Measurements from ENCODE around the gene PRC1. TPM values are rescaled to one million over a fixed set of nuclear protein-coding genes. Genes with fewer than 3 reads are reported as not detected.

Gene PRC1, protein sequence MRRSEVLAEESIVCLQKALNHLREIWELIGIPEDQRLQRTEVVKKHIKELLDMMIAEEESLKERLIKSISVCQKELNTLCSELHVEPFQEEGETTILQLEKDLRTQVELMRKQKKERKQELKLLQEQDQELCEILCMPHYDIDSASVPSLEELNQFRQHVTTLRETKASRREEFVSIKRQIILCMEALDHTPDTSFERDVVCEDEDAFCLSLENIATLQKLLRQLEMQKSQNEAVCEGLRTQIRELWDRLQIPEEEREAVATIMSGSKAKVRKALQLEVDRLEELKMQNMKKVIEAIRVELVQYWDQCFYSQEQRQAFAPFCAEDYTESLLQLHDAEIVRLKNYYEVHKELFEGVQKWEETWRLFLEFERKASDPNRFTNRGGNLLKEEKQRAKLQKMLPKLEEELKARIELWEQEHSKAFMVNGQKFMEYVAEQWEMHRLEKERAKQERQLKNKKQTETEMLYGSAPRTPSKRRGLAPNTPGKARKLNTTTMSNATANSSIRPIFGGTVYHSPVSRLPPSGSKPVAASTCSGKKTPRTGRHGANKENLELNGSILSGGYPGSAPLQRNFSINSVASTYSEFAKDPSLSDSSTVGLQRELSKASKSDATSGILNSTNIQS
- total RNA-seq (1 to 10 TPM; 3.9 to 5.8 (median 4.8) TPM), polyA plus RNA-seq (10 to 100 TPM in 1 of 2 donors, 1 to 10 TPM in 1; 5.1 to 12.7 TPM)

- peak within 1 kb of the TSS; percentile 78 to 99 (median 90) for H3K4me3 ChIP-seq
- FAIRE-seq (peak; percentile 82), ATAC-seq (peak; percentile 98 to 100 (median 98)), DNase-seq (peak; percentile 98 to 99 (median 98))
- no peaks in the 10 kb centered on the region for H3K9me3 ChIP-seq
- intact Hi-C loops (cut with DNase I) = no loop called here
- H3K27me3 ChIP-seq = no peaks in the 10 kb centered on the region
- TF ChIP-seq, protein P1, sequence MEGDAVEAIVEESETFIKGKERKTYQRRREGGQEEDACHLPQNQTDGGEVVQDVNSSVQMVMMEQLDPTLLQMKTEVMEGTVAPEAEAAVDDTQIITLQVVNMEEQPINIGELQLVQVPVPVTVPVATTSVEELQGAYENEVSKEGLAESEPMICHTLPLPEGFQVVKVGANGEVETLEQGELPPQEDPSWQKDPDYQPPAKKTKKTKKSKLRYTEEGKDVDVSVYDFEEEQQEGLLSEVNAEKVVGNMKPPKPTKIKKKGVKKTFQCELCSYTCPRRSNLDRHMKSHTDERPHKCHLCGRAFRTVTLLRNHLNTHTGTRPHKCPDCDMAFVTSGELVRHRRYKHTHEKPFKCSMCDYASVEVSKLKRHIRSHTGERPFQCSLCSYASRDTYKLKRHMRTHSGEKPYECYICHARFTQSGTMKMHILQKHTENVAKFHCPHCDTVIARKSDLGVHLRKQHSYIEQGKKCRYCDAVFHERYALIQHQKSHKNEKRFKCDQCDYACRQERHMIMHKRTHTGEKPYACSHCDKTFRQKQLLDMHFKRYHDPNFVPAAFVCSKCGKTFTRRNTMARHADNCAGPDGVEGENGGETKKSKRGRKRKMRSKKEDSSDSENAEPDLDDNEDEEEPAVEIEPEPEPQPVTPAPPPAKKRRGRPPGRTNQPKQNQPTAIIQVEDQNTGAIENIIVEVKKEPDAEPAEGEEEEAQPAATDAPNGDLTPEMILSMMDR (IDR thresholded peaks at IDR 0.05) = no peak
- H3K36me3 ChIP-seq = peaks cover 0 to 13% (median under 1%) of the 10 kb centered on the region in 3 donors
- WGBS, 2 donors = 1% methylated on average over 71 to 75 of the region's 75 CpGs
- H3K4me1 ChIP-seq = peaks cover 3 to 4% (median 4%) of the 10 kb centered on the region in 3 donors
- H3K27ac ChIP-seq = peak within 1 kb of the TSS; percentile 67 to 83 (median 71)
These were observed at the start of gene PRC1 for GRCh38 chr15:90994417-90995311. Gene PRC1, minus strand, starts transcription at chr15:90994535. Its CDS starts 118 bp downstream, at chr15:90994417.

DNA sequence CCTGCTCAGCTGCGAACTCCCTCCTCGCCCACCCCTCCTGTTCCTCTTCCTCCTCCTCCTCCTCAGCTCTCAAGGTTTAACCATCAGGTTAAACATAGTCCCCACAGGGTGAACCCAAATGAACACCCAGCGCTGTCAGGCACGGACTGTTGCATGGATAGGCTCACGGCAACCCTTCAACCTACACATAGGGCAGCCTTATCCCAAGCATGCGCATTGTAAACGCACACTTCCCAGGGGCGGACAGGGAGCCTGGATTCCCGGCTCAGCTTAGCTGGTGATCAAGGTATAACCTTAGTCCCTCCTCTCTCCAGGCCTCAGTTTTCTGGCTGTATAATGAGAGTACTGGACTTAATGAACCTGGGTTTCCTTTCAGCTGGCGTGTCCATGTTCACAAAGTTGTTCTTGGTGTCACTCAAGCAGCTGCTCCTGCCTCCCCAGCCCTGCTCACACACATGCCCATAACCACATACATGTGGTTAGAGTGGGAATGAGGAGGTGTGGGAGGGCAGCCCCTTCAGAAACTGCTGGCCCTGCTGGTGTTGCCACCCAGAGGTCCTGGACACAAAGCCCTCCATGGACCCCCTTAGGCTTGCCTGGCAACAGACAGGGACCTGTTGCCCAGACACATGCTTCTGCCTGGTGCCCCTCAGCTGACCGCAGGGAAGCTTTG, 49.0 kb upstream of the PRC1 start:
- no peaks in the 10 kb centered on the region for H3K4me1 ChIP-seq
- no peak for FAIRE-seq
- H3K4me3 ChIP-seq = no peak overlapping the region
- whole genome bisulfite sequencing, 2 donors = 82 to 87% methylated on average over 11 of the region's 11 CpGs
- no peaks in the 10 kb centered on the region for H3K9me3 ChIP-seq
- no peaks in the 10 kb centered on the region for H3K27me3 ChIP-seq
- intact Hi-C loops (cut with DNase I) = no loop called here
- no peak for ATAC-seq
- H3K36me3 ChIP-seq = no peaks in the 10 kb centered on the region
- no peak overlapping the region for H3K27ac ChIP-seq
- TF ChIP-seq, protein P1 (IDR thresholded peaks at IDR 0.05) = no peak
- peak in 1 of 6 donors; percentile 36 for DNase-seq

GRCh38 chr15:91040856-91041255, 46.5 kb upstream of the PRC1 start:
- ATAC-seq = no peak
- no peak for DNase-seq
- H3K27me3 ChIP-seq = no peaks in the 10 kb centered on the region
- TF ChIP-seq, protein P1 (IDR thresholded peaks at IDR 0.05) = no peak
- no peaks in the 10 kb centered on the region for H3K9me3 ChIP-seq
- H3K4me3 ChIP-seq = no peak overlapping the region
- no peaks in the 10 kb centered on the region for H3K4me1 ChIP-seq
- intact Hi-C loops (cut with DNase I) = no loop called here
- WGBS, 2 donors = 67 to 75% methylated on average over 8 of the region's 8 CpGs
- no peaks in the 10 kb centered on the region for H3K36me3 ChIP-seq
- FAIRE-seq = no peak
- no peak overlapping the region for H3K27ac ChIP-seq

GRCh38 chr15:91039996-91040395, 45.7 kb upstream of the PRC1 start:
- DNase-seq (no peak), ATAC-seq (no peak)
- H3K9me3 ChIP-seq = no peaks in the 10 kb centered on the region

More at GRCh38 chr15:91039996-91040395, 45.7 kb upstream of the PRC1 start:
- intact Hi-C loops (cut with DNase I) = loop anchor here in 1 of 3 donors (5.0 kb wide), 1 partner anchor 83 kb away; no protein-coding TSS in a partner anchor
- H3K27ac ChIP-seq = no peak overlapping the region
- FAIRE-seq = no peak
- TF ChIP-seq, protein P1 (IDR thresholded peaks at IDR 0.05) = no peak
- H3K4me3 ChIP-seq = no peak overlapping the region
- 71 to 80% methylated on average over 3 of the region's 3 CpGs for WGBS, 2 donors
- H3K36me3 ChIP-seq = no peaks in the 10 kb centered on the region
- H3K4me1 ChIP-seq = no peaks in the 10 kb centered on the region
- H3K27me3 ChIP-seq = no peaks in the 10 kb centered on the region
